H9 (cell line): ENCODE data around the gene LECT2. TPM values are rescaled to one million over a fixed set of nuclear protein-coding genes. Genes with fewer than 3 reads are reported as not detected.

Experiments
- DNase-seq: peaks from one replicate; pipeline ENCODE4 v3.0.0-alpha.2; 2017
- H2AFZ ChIP-seq: one replicate; pipeline ENCODE4 v1.6.1; 2013; ENCODE audit warnings: mild to moderate bottlenecking, low read length, control low read depth, moderate library complexity
- H2AK5ac ChIP-seq: 2 replicates; pipeline ENCODE4 v1.6.1; 2013; ENCODE audit warnings: low read length, control low read depth, mixed read lengths; ENCODE audit not compliant: insufficient read length
- H2BK120ac ChIP-seq: one replicate; pipeline ENCODE4 v1.6.1; 2013; ENCODE audit warnings: low read depth, mild to moderate bottlenecking, low read length, control low read depth, inconsistent platforms; ENCODE audit not compliant: poor library complexity, severe bottlenecking
- H2BK12ac ChIP-seq: 2 replicates; pipeline ENCODE4 v1.6.1; 2013; ENCODE audit warnings: low read length, control low read depth, mixed read lengths, low read depth; ENCODE audit not compliant: insufficient read length
- H2BK15ac ChIP-seq: 2 replicates; pipeline ENCODE4 v1.6.1; 2013; ENCODE audit warnings: low read depth, low read length, control low read depth
- H2BK20ac ChIP-seq: one replicate; pipeline ENCODE4 v1.6.1; 2013; ENCODE audit warnings: low read depth, mild to moderate bottlenecking, low read length, control low read depth, inconsistent platforms; ENCODE audit not compliant: poor library complexity, severe bottlenecking
- H2BK5ac ChIP-seq: 2 replicates; pipeline ENCODE4 v1.6.1; 2013; ENCODE audit warnings: low read length, control low read depth, mixed read lengths; ENCODE audit not compliant: insufficient read length
- H3K14ac ChIP-seq: 2 replicates; pipeline ENCODE4 v1.6.1; 2013; ENCODE audit warnings: low read length, control low read depth; ENCODE audit not compliant: insufficient read depth
- H3K18ac ChIP-seq: 2 replicates; pipeline ENCODE4 v1.6.1; 2013; ENCODE audit warnings: low read depth, mild to moderate bottlenecking, mixed read lengths, low read length, control low read depth; ENCODE audit not compliant: insufficient read length
- H3K23ac ChIP-seq: 2 replicates; pipeline ENCODE4 v1.6.1; 2013; ENCODE audit warnings: low read length, control low read depth, mixed read lengths, low read depth; ENCODE audit not compliant: insufficient read length
- H3K23me2 ChIP-seq: 2 replicates; pipeline ENCODE4 v1.6.1; 2013; ENCODE audit warnings: low read depth, mild to moderate bottlenecking, mixed read lengths, low read length, control low read depth; ENCODE audit not compliant: insufficient read length, poor library complexity, severe bottlenecking
- H3K27ac ChIP-seq: 2 replicates; pipeline ENCODE4 v1.5.1; 2013; ENCODE audit warnings: low read length, control low read depth, mixed read lengths, low read depth; ENCODE audit not compliant: insufficient read length
- H3K27me3 ChIP-seq: 2 replicates; pipeline ENCODE4 v1.6.1; 2013; ENCODE audit warnings: low read length, control low read depth, inconsistent platforms; ENCODE audit not compliant: insufficient read depth
- H3K4ac ChIP-seq: 2 replicates; pipeline ENCODE4 v1.6.1; 2013; ENCODE audit warnings: low read depth, mild to moderate bottlenecking, control low read depth, inconsistent platforms, low read length, moderate library complexity
- H3K4me1 ChIP-seq: 2 replicates; pipeline ENCODE4 v1.6.1; 2013; ENCODE audit warnings: low read length, control low read depth, inconsistent platforms; ENCODE audit not compliant: insufficient read depth
- H3K4me2 ChIP-seq: 2 replicates; pipeline ENCODE4 v1.6.1; 2013; ENCODE audit warnings: low read length, control low read depth, mixed read lengths; ENCODE audit not compliant: insufficient read length, insufficient read depth
- H3K56ac ChIP-seq: 2 replicates; pipeline ENCODE4 v1.6.1; 2013; ENCODE audit warnings: low read depth, mild to moderate bottlenecking, mixed read lengths, low read length, control low read depth; ENCODE audit not compliant: insufficient read length
- H3K79me1 ChIP-seq: 2 replicates; pipeline ENCODE4 v1.6.1; 2013; ENCODE audit warnings: low read depth, mild to moderate bottlenecking, moderate library complexity, low read length, control low read depth, inconsistent platforms; ENCODE audit not compliant: insufficient read depth, poor library complexity, severe bottlenecking
- H3K79me2 ChIP-seq: 2 replicates; pipeline ENCODE4 v1.6.1; 2013; ENCODE audit warnings: low read length, control low read depth, inconsistent platforms; ENCODE audit not compliant: insufficient read depth
- H3K9ac ChIP-seq: 2 replicates; pipeline ENCODE4 v1.6.1; 2013; ENCODE audit warnings: low read length, control low read depth, mixed read lengths; ENCODE audit not compliant: insufficient read length; ENCODE audit errors: extremely low read depth
- H3K9me3 ChIP-seq: one replicate; pipeline ENCODE4 v1.6.1; 2013; ENCODE audit warnings: low read depth, low read length, inconsistent platforms; ENCODE audit not compliant: control insufficient read depth
- H3T11ph ChIP-seq: one replicate; pipeline ENCODE4 v1.6.1; 2013; ENCODE audit warnings: mild to moderate bottlenecking, low read length, control low read depth, inconsistent platforms
- H4K20me1 ChIP-seq: one replicate; pipeline ENCODE4 v1.6.1; 2013; ENCODE audit not compliant: control insufficient read depth, insufficient read length, insufficient read depth
- H4K5ac ChIP-seq: 2 replicates; pipeline ENCODE4 v1.6.1; 2013; ENCODE audit warnings: low read depth, mild to moderate bottlenecking, mixed read lengths, low read length, control low read depth; ENCODE audit not compliant: insufficient read length
- H4K8ac ChIP-seq: replicated peaks from 2 replicates; pipeline ENCODE4 v1.6.1; 2013; ENCODE audit warnings: low read length, control low read depth, mixed read lengths, low read depth; ENCODE audit not compliant: insufficient read length
- H4K91ac ChIP-seq: 2 replicates; pipeline ENCODE4 v1.6.1; 2013; ENCODE audit warnings: low read depth, mild to moderate bottlenecking, moderate library complexity, mixed read lengths, low read length, control low read depth; ENCODE audit not compliant: insufficient read length
- H3K27ac Mint-ChIP-seq, 3 experiments: 2 replicates in 2 of 3; 3 replicates in 1 of 3; pipeline ENCODE4 v1.8.0; 2020 to 2021; ENCODE audit warnings: mixed read lengths in 3 of 3, mild to moderate bottlenecking in 1 of 3, moderate library complexity in 1 of 3
- H3K27me3 Mint-ChIP-seq: 2 replicates; pipeline ENCODE4 v1.8.0; 2021; ENCODE audit warnings: low read depth, mild to moderate bottlenecking, moderate library complexity, mixed read lengths
- H3K36me3 Mint-ChIP-seq, 3 experiments: 2 replicates in 2 of 3; 3 replicates in 1 of 3; pipeline ENCODE4 v1.8.0; 2020 to 2021; ENCODE audit warnings: low read depth in 3 of 3, mixed read lengths in 3 of 3; ENCODE audit not compliant: insufficient read depth in 1 of 3
- H3K4me1 Mint-ChIP-seq, 2 experiments: 2 replicates each; pipeline ENCODE4 v1.8.0; 2020; ENCODE audit warnings: mixed read lengths in 2 of 2
- H3K4me3 Mint-ChIP-seq, 2 experiments: 2 replicates in 1 of 2; 3 replicates in 1 of 2; pipeline ENCODE4 v1.8.0; 2020 to 2021; ENCODE audit warnings: mild to moderate bottlenecking in 2 of 2, mixed read lengths in 2 of 2, moderate library complexity in 1 of 2
- H3K9me3 Mint-ChIP-seq, 2 experiments: 2 replicates in 1 of 2; 3 replicates in 1 of 2; pipeline ENCODE4 v1.8.0; 2020; ENCODE audit warnings: mild to moderate bottlenecking in 2 of 2, mixed read lengths in 2 of 2, moderate library complexity in 1 of 2
- WGBS: extraction: QIAGEN DNeasy Blood & Tissue Kit; methylation state at CpG from one replicate; pipeline ENCODE4 v1.1.7; 2013; ENCODE audit warnings: missing lambda C conversion rate, low lambda C conversion rate, mixed read lengths; ENCODE audit not compliant: insufficient read length; ENCODE audit errors: extremely low coverage; 5-methylcytosine and 5-hydroxymethylcytosine counted together
- total RNA-seq: library from RNA; stranded (reverse); gene quantifications from 2 replicates; pipeline ENCODE4 v1.2.1, GENCODE V29; 2021
- TF ChIP-seq, protein P1 (sequence below): fragments of 200-600 bp; sonication (generic); conservative IDR thresholded peaks from 3 replicates; pipeline ENCODE4 v1.8.0; 2021; ENCODE audit warnings: antibody characterized with exemption, mild to moderate bottlenecking

The LECT2 gene
- total RNA-seq, 1 experiment from 2014 or later, result not detected

DNA sequence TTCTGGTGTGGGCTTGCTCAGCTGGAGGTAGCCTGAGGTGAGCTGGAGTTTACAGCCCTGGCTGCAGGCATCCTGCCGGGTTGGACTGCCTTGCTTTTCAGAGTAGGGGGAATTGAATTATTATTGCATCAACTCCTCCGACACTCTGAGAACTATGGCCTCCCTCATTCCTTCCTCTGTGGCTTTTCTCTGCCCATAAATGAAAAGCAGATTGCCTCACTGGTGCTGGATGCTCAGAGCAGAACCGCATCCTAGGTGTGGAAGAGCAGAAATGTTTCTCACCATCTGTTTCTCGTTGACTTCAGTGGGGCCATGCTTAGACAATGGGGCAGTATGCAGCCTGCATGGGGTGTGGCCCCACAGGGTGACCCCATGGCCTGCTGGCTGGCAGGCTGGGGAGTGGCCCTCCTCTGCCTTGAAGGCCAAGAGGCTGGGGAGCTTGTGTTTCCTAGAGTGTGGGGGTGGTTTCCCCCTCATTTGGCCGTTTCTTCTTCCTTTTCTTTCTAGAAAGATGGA lies 46.7 kb upstream of the LECT2 start:
- peaks cover 5% of the 10 kb centered on the region for H3K27me3 Mint-ChIP-seq

More for the DNA sequence above, 46.7 kb upstream of the LECT2 start:
- no peak overlapping the region; the same call in 1 of the 2 replicates for H3K14ac ChIP-seq
- no peak overlapping the region for H3K27ac ChIP-seq
- no peak overlapping the region for H3K18ac ChIP-seq
- Mint-ChIP-seq H3K9me3 (no peaks in the 10 kb centered on the region), H3K4me1 (peaks cover 5 to 13% of the 10 kb centered on the region in 2 experiments), H3K36me3 (no peaks in the 10 kb centered on the region), H3K4me3 (no peak overlapping the region), H3K27ac (no peak overlapping the region)
- no peak overlapping the region for H4K91ac ChIP-seq
- no peak overlapping the region for H3K9ac ChIP-seq
- DNase-seq, result no peak
- H2BK15ac ChIP-seq, result no peak overlapping the region
- WGBS, result no CpG with 5 or more reads among the region's 5 CpGs
- no peak overlapping the region for H3K4me2 ChIP-seq
- H4K20me1 ChIP-seq, result no peaks in the 10 kb centered on the region
- no peak overlapping the region for H2BK12ac ChIP-seq
- no peak overlapping the region for H3T11ph ChIP-seq
- H3K27me3 ChIP-seq, result no peaks in the 10 kb centered on the region
- no peak overlapping the region for H3K23ac ChIP-seq
- no peak overlapping the region for H2BK120ac ChIP-seq
- H3K4me1 ChIP-seq, result no peaks in the 10 kb centered on the region
- H3K4ac ChIP-seq, result no peak overlapping the region
- no peaks in the 10 kb centered on the region for H3K79me2 ChIP-seq
- TF ChIP-seq, protein P1, sequence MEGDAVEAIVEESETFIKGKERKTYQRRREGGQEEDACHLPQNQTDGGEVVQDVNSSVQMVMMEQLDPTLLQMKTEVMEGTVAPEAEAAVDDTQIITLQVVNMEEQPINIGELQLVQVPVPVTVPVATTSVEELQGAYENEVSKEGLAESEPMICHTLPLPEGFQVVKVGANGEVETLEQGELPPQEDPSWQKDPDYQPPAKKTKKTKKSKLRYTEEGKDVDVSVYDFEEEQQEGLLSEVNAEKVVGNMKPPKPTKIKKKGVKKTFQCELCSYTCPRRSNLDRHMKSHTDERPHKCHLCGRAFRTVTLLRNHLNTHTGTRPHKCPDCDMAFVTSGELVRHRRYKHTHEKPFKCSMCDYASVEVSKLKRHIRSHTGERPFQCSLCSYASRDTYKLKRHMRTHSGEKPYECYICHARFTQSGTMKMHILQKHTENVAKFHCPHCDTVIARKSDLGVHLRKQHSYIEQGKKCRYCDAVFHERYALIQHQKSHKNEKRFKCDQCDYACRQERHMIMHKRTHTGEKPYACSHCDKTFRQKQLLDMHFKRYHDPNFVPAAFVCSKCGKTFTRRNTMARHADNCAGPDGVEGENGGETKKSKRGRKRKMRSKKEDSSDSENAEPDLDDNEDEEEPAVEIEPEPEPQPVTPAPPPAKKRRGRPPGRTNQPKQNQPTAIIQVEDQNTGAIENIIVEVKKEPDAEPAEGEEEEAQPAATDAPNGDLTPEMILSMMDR, result no peak
- no peak overlapping the region for H2BK5ac ChIP-seq
- H2AK5ac ChIP-seq, result no peak overlapping the region
- no peaks in the 10 kb centered on the region for H3K79me1 ChIP-seq
- no peaks in the 10 kb centered on the region for H3K9me3 ChIP-seq
- no peak overlapping the region for H4K5ac ChIP-seq
- H3K56ac ChIP-seq, result no peak overlapping the region
- no peak overlapping the region for H2AFZ ChIP-seq
- H3K23me2 ChIP-seq, result no peaks in the 10 kb centered on the region
- H2BK20ac ChIP-seq, result no peak overlapping the region
- H4K8ac ChIP-seq, result no peak overlapping the region
